Keratinocyte (primary cell): ENCODE results near the gene MKX. TPM values are rescaled to one million over a fixed set of nuclear protein-coding genes. Genes with fewer than 3 reads are reported as not detected.

ENCODE experiments used
- DNase-seq: peaks from one replicate; pipeline ENCODE4 v3.0.0-alpha.2; 2011; ENCODE audit warnings: low read depth, missing footprints, low spot score
- FAIRE-seq: peaks from 2 replicates; lab custom pipeline; 2011; peaks lifted over from hg19 to GRCh38; lab: Jason Lieb, UNC
- H2AFZ ChIP-seq: 2 replicates; pipeline ENCODE4 v1.6.0; 2012; ENCODE audit warnings: low read length, control low read depth, inconsistent platforms; ENCODE audit not compliant: control insufficient read depth
- H3K27ac ChIP-seq: 2 replicates; pipeline ENCODE4 v1.5.1; 2011; ENCODE audit warnings: low read length; ENCODE audit not compliant: control insufficient read depth, insufficient read depth
- H3K27me3 ChIP-seq: 3 replicates; pipeline ENCODE4 v1.6.0; 2011; ENCODE audit warnings: low read length; ENCODE audit not compliant: control insufficient read depth, insufficient read depth; ENCODE audit errors: extremely low read depth
- H3K36me3 ChIP-seq, 2 experiments: 2 replicates in 1 of 2; 3 replicates in 1 of 2; pipeline ENCODE4 v1.5.1; 2011; ENCODE audit warnings: low read length in 2 of 2, mild to moderate bottlenecking in 1 of 2; ENCODE audit not compliant: control insufficient read depth in 2 of 2, insufficient read depth in 2 of 2; ENCODE audit errors: extremely low read depth in 1 of 2
- H3K4me1 ChIP-seq: 3 replicates; pipeline ENCODE4 v1.5.1; 2011; ENCODE audit warnings: low read length; ENCODE audit not compliant: control insufficient read depth, insufficient read depth; ENCODE audit errors: extremely low read depth
- H3K4me2 ChIP-seq: 3 replicates; pipeline ENCODE4 v1.6.0; 2011; ENCODE audit warnings: low read depth, low read length; ENCODE audit not compliant: control insufficient read depth, insufficient read depth; ENCODE audit errors: extremely low read depth
- H3K4me3 ChIP-seq, 3 experiments: fragments of 200-600 bp in 1 of 3; sonication (generic) in 1 of 3; 2 replicates in 2 of 3; 3 replicates in 1 of 3; pipeline ENCODE4 v1.5.1; 2011 to 2016; ENCODE audit warnings: low read length in 3 of 3, mild to moderate bottlenecking in 3 of 3, control low read depth in 2 of 3, inconsistent platforms in 1 of 3, low read depth in 1 of 3, mixed read lengths in 1 of 3, mixed run types in 1 of 3, moderate library complexity in 1 of 3; ENCODE audit not compliant: control insufficient read depth in 2 of 3, insufficient read depth in 2 of 3; ENCODE audit errors: extremely low read depth in 1 of 3
- H3K79me2 ChIP-seq: 2 replicates; pipeline ENCODE4 v1.6.0; 2012; ENCODE audit warnings: low read length; ENCODE audit not compliant: control insufficient read depth, insufficient read depth
- H3K9ac ChIP-seq: 3 replicates; pipeline ENCODE4 v1.6.0; 2011; ENCODE audit warnings: low read length; ENCODE audit not compliant: control insufficient read depth, insufficient read depth; ENCODE audit errors: extremely low read depth
- H3K9me1 ChIP-seq: 3 replicates; pipeline ENCODE4 v1.6.0; 2011; ENCODE audit warnings: low read length; ENCODE audit not compliant: control insufficient read depth, insufficient read depth; ENCODE audit errors: extremely low read depth
- H3K9me3 ChIP-seq: 2 replicates; pipeline ENCODE4 v1.5.1; 2012; ENCODE audit warnings: low read depth, low read length; ENCODE audit not compliant: control insufficient read depth
- H4K20me1 ChIP-seq: 3 replicates; pipeline ENCODE4 v1.6.0; 2011; ENCODE audit warnings: low read length; ENCODE audit not compliant: control insufficient read depth, insufficient read depth; ENCODE audit errors: extremely low read depth
- EZH2 ChIP-seq: IDR thresholded peaks from one replicate; pipeline ENCODE4 v1.6.1; 2012; ENCODE audit warnings: inconsistent platforms, mild to moderate bottlenecking, low read length, moderate library complexity
- dilution Hi-C: fragments of 300-500 bp; cut with MboI; formaldehyde crosslinking; loops from one replicate; pipeline ENCODE4 v1.7.0; 2020; ENCODE audit warnings: low sequenced_read_pairs; ENCODE audit not compliant: extremely low pct_ligation_motif_present
- polyA plus RNA-seq, 5 experiments: library from polyadenylated mRNA; depleted of rRNA in 3 of 5; stranded (reverse) in 3 of 5; stranded (forward) in 1 of 5; unstranded in 1 of 5; fragments of >200 nt; gene quantifications; 1 replicate in 1 of 5; 2 replicates in 3 of 5; 3 replicates in 1 of 5; pipeline versions ENCODE4 v1.2.1 to v1.2.3, GENCODE V29; 2011 to 2012; ENCODE audit warnings: missing spikeins in 2 of 5, low read depth in 1 of 5, low replicate concordance in 1 of 5
- TF ChIP-seq, protein P1 (sequence below), 3 experiments: IDR thresholded peaks in 1 of 3; conservative IDR thresholded peaks in 1 of 3; optimal IDR thresholded peaks in 1 of 3; 2 replicates in 2 of 3; 3 replicates in 1 of 3; pipeline versions ENCODE3 to v1.5.1; 2011; ENCODE audit warnings: low read length in 3 of 3, mild to moderate bottlenecking in 3 of 3, moderate library complexity in 2 of 3, control low read depth in 1 of 3, inconsistent platforms in 1 of 3; ENCODE audit not compliant: insufficient read depth in 2 of 3; ENCODE audit errors: extremely low read depth in 1 of 3

MKX gene
- polyA plus RNA-seq, 1 donor (not counting 4 experiments of a cell fraction or from before 2014, with no cell fraction given) = 0.04 TPM

DNA sequence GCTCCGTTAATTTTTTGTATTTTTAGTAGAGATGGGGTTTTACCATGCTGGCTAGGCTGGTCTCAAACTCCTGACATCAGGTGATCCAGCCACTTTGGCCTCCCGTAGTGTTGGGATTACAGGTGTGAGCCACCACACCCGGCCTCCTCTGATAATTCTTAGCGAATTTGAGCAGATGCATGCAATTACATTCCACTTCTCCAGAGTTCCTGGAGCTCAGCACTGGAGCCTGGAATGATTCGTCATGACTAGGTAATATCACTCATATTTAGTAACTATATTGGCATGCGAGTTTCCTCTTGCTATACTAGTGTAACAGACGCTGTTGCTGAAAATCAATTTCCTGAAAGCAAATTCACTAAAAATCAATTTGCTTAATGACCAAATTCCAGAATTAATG lies 86.8 kb downstream of the MKX start:
- no peak overlapping the region for H3K27ac ChIP-seq
- DNase-seq (no peak), FAIRE-seq (no peak)
- H3K9me1 ChIP-seq = no peaks in the 10 kb centered on the region
- TF ChIP-seq, protein P1, sequence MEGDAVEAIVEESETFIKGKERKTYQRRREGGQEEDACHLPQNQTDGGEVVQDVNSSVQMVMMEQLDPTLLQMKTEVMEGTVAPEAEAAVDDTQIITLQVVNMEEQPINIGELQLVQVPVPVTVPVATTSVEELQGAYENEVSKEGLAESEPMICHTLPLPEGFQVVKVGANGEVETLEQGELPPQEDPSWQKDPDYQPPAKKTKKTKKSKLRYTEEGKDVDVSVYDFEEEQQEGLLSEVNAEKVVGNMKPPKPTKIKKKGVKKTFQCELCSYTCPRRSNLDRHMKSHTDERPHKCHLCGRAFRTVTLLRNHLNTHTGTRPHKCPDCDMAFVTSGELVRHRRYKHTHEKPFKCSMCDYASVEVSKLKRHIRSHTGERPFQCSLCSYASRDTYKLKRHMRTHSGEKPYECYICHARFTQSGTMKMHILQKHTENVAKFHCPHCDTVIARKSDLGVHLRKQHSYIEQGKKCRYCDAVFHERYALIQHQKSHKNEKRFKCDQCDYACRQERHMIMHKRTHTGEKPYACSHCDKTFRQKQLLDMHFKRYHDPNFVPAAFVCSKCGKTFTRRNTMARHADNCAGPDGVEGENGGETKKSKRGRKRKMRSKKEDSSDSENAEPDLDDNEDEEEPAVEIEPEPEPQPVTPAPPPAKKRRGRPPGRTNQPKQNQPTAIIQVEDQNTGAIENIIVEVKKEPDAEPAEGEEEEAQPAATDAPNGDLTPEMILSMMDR (optimal IDR thresholded peaks at IDR 0.05 in 1 of 3, IDR thresholded peaks at IDR 0.05 in 1 of 3, conservative IDR thresholded peaks at IDR 0.05 in 1 of 3; ENCODE audit: extremely low read depth in 1 of 3, insufficient read depth in 2 of 3, low read length in 3 of 3) = no peak
- no peak for TF ChIP-seq EZH2
- no peaks in the 10 kb centered on the region for H3K9me3 ChIP-seq
- H3K27me3 ChIP-seq = no peaks in the 10 kb centered on the region
- no peak overlapping the region for H3K4me2 ChIP-seq
- dilution Hi-C loops = no loop called here
- no peaks in the 10 kb centered on the region for H4K20me1 ChIP-seq
- no peak overlapping the region for H3K4me3 ChIP-seq
- H3K9ac ChIP-seq = no peak overlapping the region
- H2AFZ ChIP-seq = no peak overlapping the region
- no peaks in the 10 kb centered on the region for H3K4me1 ChIP-seq
- H3K79me2 ChIP-seq = no peaks in the 10 kb centered on the region
- no peaks in the 10 kb centered on the region for H3K36me3 ChIP-seq

DNA sequence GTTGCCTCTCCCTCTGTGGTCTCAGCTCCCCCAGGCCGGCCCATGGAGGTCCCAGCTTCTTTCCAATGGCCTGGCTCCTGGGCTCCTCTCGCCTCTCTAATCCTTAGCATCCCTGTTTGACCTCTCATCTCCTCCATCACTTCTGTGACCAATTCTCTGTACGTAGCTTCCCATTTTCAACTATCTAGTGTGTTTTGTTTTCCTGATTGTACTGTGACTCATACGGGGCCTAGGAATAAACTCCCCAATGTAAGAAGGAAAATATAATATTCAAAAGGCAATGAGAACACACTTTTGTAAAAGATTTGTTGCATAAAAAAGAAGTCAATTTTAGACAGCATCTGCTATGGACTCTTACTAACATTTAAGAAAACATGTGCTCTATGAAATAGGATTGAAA lies 90.3 kb downstream of the MKX start:
- no peak overlapping the region for H3K27ac ChIP-seq
- no peak for FAIRE-seq
- dilution Hi-C loops = no loop called here

More for the DNA sequence above, 90.3 kb downstream of the MKX start:
- Histone ChIP-seq H3K9me1 (no peaks in the 10 kb centered on the region), H3K36me3 (no peaks in the 10 kb centered on the region), H2AFZ (no peak overlapping the region), H3K4me3 (no peak overlapping the region), H3K9ac (no peak overlapping the region), H3K27me3 (no peaks in the 10 kb centered on the region), H3K9me3 (no peaks in the 10 kb centered on the region), H3K79me2 (no peaks in the 10 kb centered on the region), H3K4me1 (no peaks in the 10 kb centered on the region), H3K4me2 (no peak overlapping the region), H4K20me1 (no peaks in the 10 kb centered on the region)
- no peak for DNase-seq
- no peak for TF ChIP-seq EZH2
- TF ChIP-seq, protein P1 (optimal IDR thresholded peaks at IDR 0.05 in 1 of 3, IDR thresholded peaks at IDR 0.05 in 1 of 3, conservative IDR thresholded peaks at IDR 0.05 in 1 of 3; ENCODE audit: extremely low read depth in 1 of 3, insufficient read depth in 2 of 3, low read length in 3 of 3) = no peak
